Activated naive CD4-positive, alpha-beta T cell treated with anti-CD3 and anti-CD28 coated beads, Interleukin-2, amount 10 ng/mL, durations not matched to agents 7 days and 5 days (primary cell): ENCODE data around the gene ACSL6.

Experiments
- CTCF ChIA-PET: fragments of 350-600 bp; sonication (Branson Sonifier 250); formaldehyde crosslinking; loops from one replicate; lab custom pipeline; 2021; ENCODE audit warnings: antibody characterized with exemption; lab: Charles Lee
- DNase-seq: peaks from one replicate; pipeline ENCODE4 v3.0.0-alpha.2; 2020
- H3K27ac Mint-ChIP-seq: one replicate; pipeline ENCODE4 v1.8.0; 2021; ENCODE audit warnings: mild to moderate bottlenecking, moderate library complexity, mixed read lengths
- H3K27me3 Mint-ChIP-seq: one replicate; pipeline ENCODE4 v1.8.0; 2021; ENCODE audit warnings: mild to moderate bottlenecking, mixed read lengths
- H3K36me3 Mint-ChIP-seq: one replicate; pipeline ENCODE4 v1.8.0; 2021; ENCODE audit warnings: mixed read lengths
- H3K4me1 Mint-ChIP-seq: one replicate; pipeline ENCODE4 v1.8.0; 2021; ENCODE audit warnings: mixed read lengths
- H3K4me3 Mint-ChIP-seq: one replicate; pipeline ENCODE4 v1.8.0; 2021; ENCODE audit warnings: mild to moderate bottlenecking, moderate library complexity, mixed read lengths
- H3K9me3 Mint-ChIP-seq: one replicate; pipeline ENCODE4 v1.8.0; 2021; ENCODE audit warnings: mixed read lengths

Gene ACSL6

DNA sequence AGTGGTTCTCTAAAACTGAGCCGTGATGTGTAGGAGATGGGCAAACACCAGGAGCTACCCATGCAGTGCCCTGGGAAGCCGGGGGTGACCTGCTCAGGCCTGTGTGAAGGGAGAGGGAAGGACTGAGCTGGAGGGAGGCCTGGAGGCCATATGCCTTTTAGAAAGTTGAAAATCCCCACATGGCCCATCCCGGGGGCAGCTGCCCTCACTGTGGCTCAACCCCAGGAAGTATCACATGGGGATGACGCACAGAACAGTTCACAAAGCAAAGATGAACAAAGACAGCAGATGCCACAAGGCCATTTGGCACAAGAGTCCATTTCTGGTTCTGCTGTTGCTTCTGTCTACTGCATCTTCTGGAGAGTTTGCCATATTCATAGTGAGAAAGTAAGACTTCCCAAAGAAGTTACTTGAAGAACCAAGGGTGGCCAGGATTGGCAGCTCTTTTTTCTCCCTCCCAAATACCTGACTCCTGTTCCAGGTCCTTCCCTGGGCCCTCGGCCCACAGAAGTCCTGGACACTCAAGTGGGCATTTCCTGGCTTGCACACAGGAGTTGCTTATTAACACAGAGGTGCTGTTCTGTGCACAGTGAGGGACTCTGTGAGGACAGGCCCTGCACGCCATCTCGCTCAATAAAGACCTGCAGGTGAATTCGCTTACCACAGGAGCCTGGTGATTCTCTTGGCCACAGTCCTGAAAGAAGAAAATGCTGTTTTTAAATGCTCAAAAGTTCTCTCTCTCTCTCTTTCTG lies 25.1 kb downstream of the ACSL6 start:
- Mint-ChIP-seq H3K27me3 (peaks cover 13% of the 10 kb centered on the region), H3K4me1 (peaks cover 8% of the 10 kb centered on the region), H3K4me3 (no peak overlapping the region), H3K9me3 (no peaks in the 10 kb centered on the region), H3K27ac (no peak overlapping the region), H3K36me3 (no peaks in the 10 kb centered on the region)
- CTCF ChIA-PET, result interaction anchor here (0.9 kb wide), 1 partner anchor 19 kb away, joined by 3 read pairs; no protein-coding TSS in a partner anchor
- no peak for DNase-seq

DNA sequence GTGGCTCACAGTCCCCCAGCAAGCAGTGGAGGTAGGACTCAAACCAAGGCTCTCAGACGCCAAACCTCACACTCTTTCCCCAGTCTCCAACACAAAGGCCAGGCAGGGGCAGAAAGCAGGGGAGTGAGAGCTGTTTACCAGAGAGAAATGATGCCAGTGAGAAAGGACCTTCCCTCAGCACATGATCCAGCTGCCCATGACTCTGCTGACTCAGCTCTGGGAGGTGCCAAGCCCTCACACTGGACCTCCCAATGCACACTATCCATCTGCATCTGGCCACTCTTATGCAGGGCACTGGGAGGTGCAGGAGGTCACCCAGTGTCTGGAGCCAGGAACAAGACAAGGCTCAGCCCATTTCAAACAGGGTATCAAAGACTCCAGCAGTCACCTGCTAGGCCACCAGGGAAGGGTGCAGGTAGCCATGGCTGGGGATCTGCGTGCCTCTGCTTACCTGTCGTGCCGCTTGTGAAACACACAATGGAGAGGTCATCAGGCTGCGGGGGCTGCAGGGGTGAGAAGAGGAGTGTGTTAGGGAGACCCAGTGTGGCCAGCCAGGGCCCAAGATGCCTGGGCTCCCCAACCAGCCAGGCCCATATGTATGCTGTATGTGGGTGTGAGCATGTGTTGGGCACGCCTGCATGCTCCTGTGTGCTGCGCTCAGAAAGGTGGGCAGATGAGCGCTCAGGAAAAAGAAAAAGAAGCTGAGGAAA lies 26.3 kb downstream of the ACSL6 start:
- H3K36me3 Mint-ChIP-seq, result no peaks in the 10 kb centered on the region
- peaks cover 8% of the 10 kb centered on the region for H3K4me1 Mint-ChIP-seq
- no peak overlapping the region for H3K4me3 Mint-ChIP-seq
- H3K9me3 Mint-ChIP-seq, result no peaks in the 10 kb centered on the region
- CTCF ChIA-PET, result interaction anchor here (0.9 kb wide), 1 partner anchor 20 kb away, joined by 3 read pairs; no protein-coding TSS in a partner anchor
- H3K27ac Mint-ChIP-seq, result no peak overlapping the region
- peaks cover 18% of the 10 kb centered on the region for H3K27me3 Mint-ChIP-seq
- no peak for DNase-seq

DNA sequence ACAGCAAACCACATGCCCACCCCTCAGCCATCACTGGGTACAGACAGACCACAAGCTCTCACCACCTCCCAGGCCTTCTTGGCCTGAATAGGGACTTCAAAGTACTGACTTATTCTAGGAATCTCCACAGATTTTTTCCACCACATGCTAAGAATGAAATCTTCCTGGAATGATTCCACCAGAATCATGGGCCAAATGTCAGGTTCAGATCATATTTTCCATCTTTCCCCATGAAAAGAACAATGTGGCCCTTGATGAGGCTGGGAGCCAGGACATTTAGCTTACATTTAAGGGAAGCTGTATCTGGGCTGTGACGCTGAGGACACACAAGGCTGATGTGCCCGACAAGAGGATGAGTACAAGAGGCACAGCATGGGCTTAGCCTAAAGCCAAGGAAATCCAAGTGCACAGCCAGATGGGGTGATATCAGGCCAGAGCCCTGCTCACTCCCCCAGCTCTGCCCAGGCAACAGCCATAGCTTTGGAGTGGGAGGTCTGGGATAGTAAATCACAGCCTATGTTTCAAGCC lies 28.1 kb downstream of the ACSL6 start:
- peaks cover 21% of the 10 kb centered on the region for H3K27me3 Mint-ChIP-seq
- no peaks in the 10 kb centered on the region for H3K9me3 Mint-ChIP-seq
- CTCF ChIA-PET, result no interaction called here
- peaks cover 8% of the 10 kb centered on the region for H3K4me1 Mint-ChIP-seq
- no peaks in the 10 kb centered on the region for H3K36me3 Mint-ChIP-seq
- H3K4me3 Mint-ChIP-seq, result no peak overlapping the region
- no peak overlapping the region for H3K27ac Mint-ChIP-seq
- DNase-seq, result no peak

DNA sequence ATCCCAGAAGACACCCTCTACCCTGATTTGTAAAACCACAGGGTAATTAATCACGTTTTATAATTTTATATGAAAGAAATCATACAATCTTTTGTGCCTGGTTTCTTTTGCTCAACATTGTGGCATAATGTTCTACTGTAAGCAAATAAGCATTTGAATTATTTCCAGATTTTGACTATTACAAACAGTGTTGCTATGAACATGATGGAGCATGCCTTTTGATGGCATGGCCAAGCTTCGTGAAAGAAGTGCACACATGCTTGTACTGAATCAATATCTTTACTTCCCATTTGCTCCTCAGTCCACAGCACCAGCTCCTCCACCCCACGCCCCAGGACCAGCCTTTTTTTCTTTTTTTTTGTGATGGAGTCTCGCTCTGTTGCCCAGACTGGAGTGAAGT lies 29.9 kb downstream of the ACSL6 start:
- Mint-ChIP-seq H3K9me3 (no peaks in the 10 kb centered on the region), H3K27ac (no peak overlapping the region)

DNA sequence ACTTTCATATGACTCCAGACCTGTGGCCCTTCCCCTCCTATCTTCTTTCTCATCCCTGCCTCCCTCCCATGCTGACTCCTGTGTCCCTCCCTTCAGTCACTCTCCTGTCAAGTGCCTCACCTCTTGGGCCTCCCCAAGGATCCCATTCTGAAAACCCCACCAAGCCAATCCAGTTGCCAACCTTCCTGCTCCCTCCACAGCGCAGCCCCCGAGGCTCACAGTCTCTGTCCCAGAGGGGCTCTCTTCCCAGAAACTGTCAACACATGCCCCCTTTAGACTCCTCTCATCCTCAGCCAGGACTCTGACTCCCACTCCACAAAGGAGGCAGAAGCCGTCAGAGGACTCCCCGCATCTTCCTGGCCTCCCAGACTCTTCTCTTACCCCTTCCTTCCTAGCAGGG lies 30.8 kb downstream of the ACSL6 start:
- H3K36me3 Mint-ChIP-seq, result no peaks in the 10 kb centered on the region

More for the DNA sequence above, 29.9 kb downstream of the ACSL6 start:
- DNase-seq, result no peak
- CTCF ChIA-PET, result interaction anchor here (1.1 kb wide), 1 partner anchor 11 kb away, joined by 3 read pairs; no protein-coding TSS in a partner anchor
- no peaks in the 10 kb centered on the region for H3K36me3 Mint-ChIP-seq
- H3K4me3 Mint-ChIP-seq, result no peak overlapping the region
- H3K4me1 Mint-ChIP-seq, result peaks cover 24% of the 10 kb centered on the region
- peaks cover 21% of the 10 kb centered on the region for H3K27me3 Mint-ChIP-seq

DNA sequence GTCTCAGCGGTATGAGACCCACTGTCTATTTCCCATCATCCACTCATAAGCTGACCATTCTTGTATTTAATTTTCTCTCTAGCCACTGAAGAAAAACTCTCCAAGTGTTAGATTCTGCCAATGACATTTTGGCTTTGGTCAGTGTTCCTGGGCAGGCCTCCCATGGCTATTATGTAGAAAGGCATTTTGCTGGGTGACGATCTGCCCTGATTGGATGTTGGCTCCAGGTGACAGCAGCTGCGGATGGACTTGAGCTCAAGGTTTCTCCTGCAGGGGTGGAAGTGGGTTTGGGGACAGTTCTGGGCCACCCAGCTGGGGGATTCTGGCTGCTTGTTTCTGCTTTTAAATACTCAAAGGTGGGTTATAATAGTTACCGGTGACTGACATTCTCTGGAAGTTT lies 31.6 kb downstream of the ACSL6 start:
- Mint-ChIP-seq H3K9me3 (no peaks in the 10 kb centered on the region), H3K27ac (no peak overlapping the region), H3K4me3 (no peak overlapping the region), H3K36me3 (no peaks in the 10 kb centered on the region), H3K27me3 (peaks cover 23% of the 10 kb centered on the region), H3K4me1 (peaks cover 41% of the 10 kb centered on the region)
- DNase-seq, result no peak
- CTCF ChIA-PET, result no interaction called here

More for the DNA sequence above, 30.8 kb downstream of the ACSL6 start:
- peaks cover 32% of the 10 kb centered on the region for H3K4me1 Mint-ChIP-seq
- no peak overlapping the region for H3K27ac Mint-ChIP-seq
- peaks cover 21% of the 10 kb centered on the region for H3K27me3 Mint-ChIP-seq
- CTCF ChIA-PET, result interaction anchor here (1.1 kb wide), 1 partner anchor 12 kb away, joined by 3 read pairs; no protein-coding TSS in a partner anchor
- no peak overlapping the region for H3K4me3 Mint-ChIP-seq
- no peak for DNase-seq
- H3K9me3 Mint-ChIP-seq, result no peaks in the 10 kb centered on the region

DNA sequence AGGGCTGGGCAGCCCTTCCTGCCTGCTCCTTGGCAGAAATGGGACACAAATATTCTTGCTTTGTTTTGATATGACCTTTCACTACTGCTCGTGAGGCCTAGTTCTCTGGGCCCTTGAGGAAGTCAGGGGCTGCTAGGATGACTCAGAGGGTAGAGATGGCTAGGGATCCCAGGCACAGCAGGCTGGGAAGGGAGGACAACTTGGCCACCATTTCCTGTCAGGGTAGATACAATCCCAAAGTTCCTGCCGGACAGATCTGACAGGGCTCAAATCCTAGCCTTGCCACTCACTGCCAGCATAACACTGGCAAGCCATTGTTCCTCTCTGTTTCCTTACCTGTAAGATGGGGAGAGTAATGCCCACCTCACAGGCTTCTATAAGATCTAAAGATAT lies 34.2 kb downstream of the ACSL6 start:
- peaks cover 58% of the 10 kb centered on the region for H3K4me1 Mint-ChIP-seq
- peaks cover 14% of the 10 kb centered on the region for H3K27me3 Mint-ChIP-seq
- H3K4me3 Mint-ChIP-seq, result no peak overlapping the region
- H3K27ac Mint-ChIP-seq, result no peak overlapping the region
- CTCF ChIA-PET, result no interaction called here
- peaks cover 14% of the 10 kb centered on the region for H3K36me3 Mint-ChIP-seq
- H3K9me3 Mint-ChIP-seq, result no peaks in the 10 kb centered on the region
- DNase-seq, result no peak

DNA sequence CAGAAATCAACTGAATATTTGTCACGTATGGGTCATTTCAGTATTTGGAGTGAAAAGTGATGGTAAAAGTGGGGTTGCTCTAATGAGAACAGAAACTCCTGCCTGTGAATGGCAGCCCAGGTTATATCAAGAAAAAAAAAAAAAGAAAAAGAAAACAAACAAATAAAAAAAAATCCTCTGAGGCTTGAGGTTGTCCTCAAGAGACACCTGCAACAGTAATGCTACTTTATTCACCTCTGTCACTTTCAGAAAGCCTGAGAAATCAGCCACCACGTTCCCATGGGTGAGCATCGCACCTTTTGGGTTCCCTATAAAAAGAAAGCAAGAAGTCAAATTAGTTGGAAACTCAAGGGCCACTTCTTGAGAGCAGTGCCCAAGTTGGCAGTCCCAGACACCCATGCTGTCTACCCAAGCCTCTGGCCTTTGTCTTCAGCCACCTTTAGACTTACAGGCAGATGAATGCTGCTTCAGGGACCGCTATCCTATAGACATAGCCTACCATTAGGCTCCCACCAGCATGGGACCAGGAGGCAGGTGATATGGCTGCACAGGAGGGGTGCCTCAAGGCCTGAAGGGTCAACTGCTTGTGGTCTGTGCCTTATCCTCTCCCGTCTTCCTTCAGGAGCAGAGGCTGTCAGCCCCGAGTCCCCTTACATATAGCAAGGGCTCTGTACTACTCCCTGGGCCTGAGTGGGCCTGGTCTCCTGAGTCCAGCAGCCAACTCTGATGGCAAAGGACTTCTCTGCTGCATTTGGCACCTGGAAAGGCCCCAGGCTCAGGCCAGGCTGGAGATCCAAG lies 34.8 kb downstream of the ACSL6 start:
- Mint-ChIP-seq H3K4me3 (no peak overlapping the region), H3K4me1 (peaks cover 61% of the 10 kb centered on the region), H3K27ac (no peak overlapping the region), H3K9me3 (no peaks in the 10 kb centered on the region), H3K36me3 (peaks cover 19% of the 10 kb centered on the region), H3K27me3 (peaks cover 14% of the 10 kb centered on the region)
- CTCF ChIA-PET, result no interaction called here
- no peak for DNase-seq

DNA sequence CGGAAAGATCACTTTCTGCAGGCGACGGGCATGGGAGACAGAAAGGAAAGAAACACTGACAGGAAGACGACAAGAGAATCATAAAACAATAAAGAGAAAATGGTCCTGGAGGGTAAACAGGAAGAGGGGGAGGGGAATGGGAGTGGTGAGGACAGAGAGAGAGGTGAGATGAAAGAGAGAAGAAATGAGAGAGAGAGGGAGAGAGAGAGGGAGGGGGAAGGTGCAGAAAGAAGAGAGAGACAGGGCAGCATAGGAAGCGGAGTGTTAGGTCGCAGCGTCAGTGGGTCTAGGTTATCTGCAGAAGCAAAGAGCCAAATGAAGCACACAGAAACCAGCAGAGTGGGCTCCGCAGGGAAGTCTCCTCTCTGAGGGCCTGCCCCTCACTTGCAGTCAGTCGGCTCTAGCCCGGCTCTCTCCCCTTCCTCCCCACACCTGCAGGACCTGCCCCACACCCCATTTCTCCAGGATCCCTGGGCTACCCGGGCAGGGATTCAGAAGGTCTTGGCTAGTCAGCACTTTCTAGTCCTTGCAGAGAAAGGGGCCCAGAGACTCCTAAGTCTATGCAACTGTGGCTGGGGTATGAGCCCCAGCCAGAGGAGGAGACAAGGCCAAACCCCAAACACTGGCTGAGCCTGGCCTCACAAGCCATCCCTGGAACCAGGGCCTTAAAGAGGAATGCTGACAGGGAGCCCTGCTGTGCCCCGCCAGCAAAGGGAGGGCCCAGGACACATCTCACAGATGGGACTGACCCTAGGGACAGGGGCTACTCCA lies 36.3 kb downstream of the ACSL6 start:
- H3K4me3 Mint-ChIP-seq, result peak overlapping the region; percentile 81
- peak overlapping the region; percentile 93 for H3K27ac Mint-ChIP-seq
- DNase-seq, result peak; percentile 65
- peaks cover 27% of the 10 kb centered on the region for H3K36me3 Mint-ChIP-seq
- peaks cover 7% of the 10 kb centered on the region for H3K27me3 Mint-ChIP-seq
- CTCF ChIA-PET, result no interaction called here
- H3K9me3 Mint-ChIP-seq, result no peaks in the 10 kb centered on the region
- peaks cover 63% of the 10 kb centered on the region for H3K4me1 Mint-ChIP-seq

DNA sequence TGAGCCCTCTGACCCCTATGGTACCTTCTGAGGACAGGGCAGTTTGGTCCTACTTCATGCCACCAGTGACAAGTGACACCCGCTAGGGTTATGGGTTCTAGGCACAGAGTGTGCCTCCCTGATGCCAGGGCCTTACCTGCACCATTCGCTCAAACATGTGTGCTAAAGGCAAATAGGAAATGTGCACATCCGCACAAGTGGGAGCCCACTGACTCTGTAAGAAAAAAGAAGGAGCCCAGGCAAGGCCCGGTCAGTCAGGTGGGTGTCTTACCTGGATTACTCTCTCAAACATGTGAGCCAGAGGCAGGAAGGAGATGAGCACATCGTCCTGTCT lies 36.9 kb downstream of the ACSL6 start:
- H3K27ac Mint-ChIP-seq, result peak overlapping the region; percentile 93
- peaks cover 4% of the 10 kb centered on the region for H3K27me3 Mint-ChIP-seq
- H3K4me3 Mint-ChIP-seq, result peak overlapping the region; percentile 81

DNA sequence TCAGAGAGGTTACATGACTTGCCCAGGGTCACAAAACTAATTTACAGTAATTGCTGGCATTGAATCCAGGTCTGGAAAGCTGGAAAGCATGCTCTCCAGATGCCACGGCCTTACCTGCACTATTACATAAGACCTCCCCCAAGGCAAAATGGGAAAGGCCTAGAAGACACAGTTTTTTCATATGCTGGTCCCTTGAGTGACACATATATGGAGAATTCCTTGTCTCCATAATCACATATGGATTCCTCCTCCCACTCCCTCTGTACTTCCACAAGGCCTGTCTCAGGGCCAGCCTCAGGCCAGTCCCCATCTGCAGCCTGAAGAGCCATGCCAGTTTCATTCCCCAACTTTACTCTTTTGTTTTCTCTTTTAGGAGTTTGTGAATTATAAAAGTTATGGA lies 37.4 kb downstream of the ACSL6 start:
- Mint-ChIP-seq H3K36me3 (peaks cover 34% of the 10 kb centered on the region), H3K4me3 (peak overlapping the region; percentile 81), H3K9me3 (no peaks in the 10 kb centered on the region), H3K4me1 (peaks cover 63% of the 10 kb centered on the region), H3K27ac (peak overlapping the region; percentile 93), H3K27me3 (peaks cover 4% of the 10 kb centered on the region)
- CTCF ChIA-PET, result interaction anchor here (1.0 kb wide), 1 partner anchor 34 kb away, joined by 3 read pairs; no protein-coding TSS in a partner anchor
- no peak for DNase-seq

More for the DNA sequence above, 36.9 kb downstream of the ACSL6 start:
- Mint-ChIP-seq H3K9me3 (no peaks in the 10 kb centered on the region), H3K4me1 (peaks cover 63% of the 10 kb centered on the region), H3K36me3 (peaks cover 32% of the 10 kb centered on the region)
- CTCF ChIA-PET, result interaction anchor here (1.0 kb wide), 1 partner anchor 34 kb away, joined by 3 read pairs; no protein-coding TSS in a partner anchor
- no peak for DNase-seq

DNA sequence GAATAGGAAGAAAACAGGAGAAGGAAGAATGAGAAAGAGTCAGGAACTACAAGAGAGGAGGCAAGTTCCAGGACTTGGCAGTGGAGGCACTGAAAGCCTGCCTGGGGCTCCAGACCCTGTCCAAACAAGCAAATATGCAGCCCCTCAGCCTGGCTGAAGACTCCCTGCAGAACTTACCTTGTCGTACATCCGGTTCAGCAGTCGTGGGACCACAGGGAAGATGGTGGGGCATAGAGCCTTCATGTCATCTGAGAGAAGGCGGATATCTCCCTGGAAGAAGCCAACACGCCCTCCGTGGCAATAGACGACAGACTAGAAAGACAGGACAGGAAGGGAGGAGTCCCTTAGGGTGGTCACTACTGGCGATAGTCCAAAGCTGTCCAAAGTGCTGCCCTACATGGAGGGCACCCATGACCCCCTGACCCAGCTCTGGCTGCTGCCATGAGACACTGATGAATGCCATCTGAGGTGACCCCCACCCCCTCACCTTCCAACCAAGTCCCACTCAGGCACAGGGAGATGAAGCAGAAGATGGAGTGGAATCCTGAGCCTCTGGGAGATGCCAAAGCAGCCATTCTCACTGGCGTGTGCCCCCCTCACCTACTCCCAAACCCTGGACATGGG lies 38.3 kb downstream of the ACSL6 start:
- Mint-ChIP-seq H3K4me3 (no peak overlapping the region), H3K9me3 (no peaks in the 10 kb centered on the region), H3K27me3 (peaks cover 4% of the 10 kb centered on the region), H3K36me3 (peaks cover 39% of the 10 kb centered on the region), H3K27ac (peak overlapping the region; percentile 26), H3K4me1 (peaks cover 63% of the 10 kb centered on the region)
- no peak for DNase-seq
- CTCF ChIA-PET, result interaction anchor here (1.1 kb wide), 1 partner anchor 384 kb away, joined by 3 read pairs; no protein-coding TSS in a partner anchor
